ENCODE results near the gene CILP2. TPM values are rescaled to one million over a fixed set of nuclear protein-coding genes. Genes with fewer than 3 reads are reported as not detected.
A peak's percentile ranks its signal among the peaks of the same experiment; 100 is the strongest.

The CILP2 gene
- total RNA-seq, 4 donors from 2014 or later = 0.19 to 0.27 TPM; not detected in 2

DNA sequence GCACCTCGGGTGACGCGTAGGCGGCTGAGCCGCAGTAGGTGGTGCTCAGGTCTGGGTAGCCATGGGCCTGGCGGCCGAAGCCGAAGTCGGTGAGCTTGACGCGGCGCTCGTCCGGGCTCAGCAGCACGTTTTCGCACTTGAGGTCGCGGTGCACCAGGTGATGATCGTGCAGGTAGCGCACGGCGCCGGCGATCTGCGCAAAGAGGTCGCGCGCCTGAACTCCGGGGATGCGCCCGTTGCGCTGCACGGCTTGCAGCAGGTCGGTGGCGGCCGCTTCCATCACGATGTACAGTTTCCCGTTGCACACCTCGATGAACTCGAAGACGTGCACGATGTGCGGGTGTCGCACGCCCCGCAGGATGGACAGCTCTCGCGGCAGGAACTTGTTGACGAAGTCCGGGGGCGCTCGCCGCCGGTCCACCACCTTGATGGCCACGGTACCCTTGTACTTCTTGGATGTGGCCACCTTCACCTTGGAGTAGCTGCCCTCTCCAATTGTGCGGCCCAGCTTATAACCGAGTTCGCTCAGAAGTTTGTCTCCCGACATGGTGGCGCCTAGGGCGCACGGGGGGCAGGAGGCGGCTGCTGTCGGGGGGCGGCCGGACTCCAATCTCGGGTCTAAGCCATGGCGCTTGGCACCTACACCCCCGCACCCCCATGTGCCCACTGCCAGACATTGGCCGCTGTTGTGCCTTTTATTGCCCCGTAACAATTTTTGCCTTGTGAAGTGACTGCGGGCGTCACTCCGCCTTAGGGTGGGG, 23.0 kb upstream of the CILP2 start, which contains the start of gene TSSK6:
TSS of gene TSSK6 (minus strand) at position 668 of the 761 bp plus-strand sequence. CDS start at position 547, 121 bp downstream.
- TF ChIP-seq POLR2A (IDR thresholded peaks at IDR 0.05) (no peak), EP300 (IDR thresholded peaks at IDR 0.05) (no peak), POLR2AphosphoS5 (IDR thresholded peaks at IDR 0.05) (no peak)
- TF ChIP-seq, protein P1, sequence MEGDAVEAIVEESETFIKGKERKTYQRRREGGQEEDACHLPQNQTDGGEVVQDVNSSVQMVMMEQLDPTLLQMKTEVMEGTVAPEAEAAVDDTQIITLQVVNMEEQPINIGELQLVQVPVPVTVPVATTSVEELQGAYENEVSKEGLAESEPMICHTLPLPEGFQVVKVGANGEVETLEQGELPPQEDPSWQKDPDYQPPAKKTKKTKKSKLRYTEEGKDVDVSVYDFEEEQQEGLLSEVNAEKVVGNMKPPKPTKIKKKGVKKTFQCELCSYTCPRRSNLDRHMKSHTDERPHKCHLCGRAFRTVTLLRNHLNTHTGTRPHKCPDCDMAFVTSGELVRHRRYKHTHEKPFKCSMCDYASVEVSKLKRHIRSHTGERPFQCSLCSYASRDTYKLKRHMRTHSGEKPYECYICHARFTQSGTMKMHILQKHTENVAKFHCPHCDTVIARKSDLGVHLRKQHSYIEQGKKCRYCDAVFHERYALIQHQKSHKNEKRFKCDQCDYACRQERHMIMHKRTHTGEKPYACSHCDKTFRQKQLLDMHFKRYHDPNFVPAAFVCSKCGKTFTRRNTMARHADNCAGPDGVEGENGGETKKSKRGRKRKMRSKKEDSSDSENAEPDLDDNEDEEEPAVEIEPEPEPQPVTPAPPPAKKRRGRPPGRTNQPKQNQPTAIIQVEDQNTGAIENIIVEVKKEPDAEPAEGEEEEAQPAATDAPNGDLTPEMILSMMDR (IDR thresholded peaks at IDR 0.05) = no peak
- Histone ChIP-seq H3K27ac (peak within 1 kb of the TSS; percentile 43 to 91 (median 88)), H3K4me3 (peak within 1 kb of the TSS; percentile 63 to 82), H3K27me3 (no peaks in the 10 kb centered on the region), H3K9me3 (peaks cover 0 to 7% (median 0%) of the 10 kb centered on the region in 3 donors), H3K36me3 (peaks cover 0 to 11% of the 10 kb centered on the region in 2 donors), H3K4me1 (peaks cover 0 to 58% (median 14%) of the 10 kb centered on the region in 3 donors)
- WGBS, 2 donors (ENCODE audit: low coverage in 1 of 2) = 85% methylated on average over 14 of the region's 74 CpGs; no CpG with 5 or more reads in 1 of the 2 donors
- no peak for ATAC-seq

DNA sequence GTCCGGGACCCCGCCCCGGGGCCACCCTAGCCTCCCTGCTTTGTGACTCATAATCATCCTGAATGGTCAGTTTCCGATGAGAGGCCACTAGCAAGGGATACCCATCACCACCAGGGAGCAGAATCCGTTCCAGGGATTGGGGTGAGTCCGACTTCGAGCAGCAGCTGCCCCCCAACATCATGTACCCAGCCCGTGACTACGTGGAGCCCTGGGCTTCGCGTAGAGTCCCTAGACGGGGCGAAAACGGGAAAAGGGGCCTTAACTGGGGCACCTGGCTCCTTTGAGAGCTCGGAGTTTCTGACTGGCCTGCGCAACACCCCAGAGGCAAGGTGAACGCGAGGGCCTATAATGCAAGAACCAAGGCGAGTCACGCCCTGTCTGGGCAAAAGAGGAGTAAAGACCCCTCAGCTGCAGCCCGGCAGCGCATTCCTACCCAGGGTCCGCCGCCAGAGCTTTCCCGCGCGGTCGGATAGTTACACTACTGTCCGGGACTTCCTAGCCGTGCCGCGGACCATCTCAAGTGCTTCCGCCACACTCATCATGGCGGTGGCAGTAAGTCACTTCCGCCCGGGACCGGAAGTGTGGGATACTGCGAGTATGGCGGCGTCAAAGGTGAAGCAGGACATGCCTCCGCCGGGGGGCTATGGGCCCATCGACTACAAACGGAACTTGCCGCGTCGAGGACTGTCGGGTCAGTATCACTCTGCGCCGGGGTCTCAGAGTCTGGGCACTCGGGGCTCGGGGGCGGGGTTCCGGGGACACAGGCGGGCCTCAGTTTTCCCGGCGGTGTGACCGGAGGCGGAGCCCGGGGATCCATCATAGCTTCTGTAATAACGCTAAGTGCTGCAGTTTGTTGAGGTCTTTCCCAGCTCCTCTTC, 22.2 kb upstream of the CILP2 start, which contains the start of gene NDUFA13:
TSS of gene NDUFA13 (plus strand) at position 584 of the 878 bp plus-strand sequence. CDS start at position 598, 14 bp downstream.
- Histone ChIP-seq H3K27ac (peak within 1 kb of the TSS; percentile 43 to 91 (median 88)), H3K4me1 (peaks cover 0 to 58% (median 14%) of the 10 kb centered on the region in 3 donors), H3K36me3 (peaks cover 0 to 19% of the 10 kb centered on the region in 2 donors), H3K9me3 (peaks cover 0 to 7% (median 0%) of the 10 kb centered on the region in 3 donors), H3K4me3 (peak within 1 kb of the TSS; percentile 63 to 82), H3K27me3 (no peaks in the 10 kb centered on the region)
- WGBS, 2 donors (ENCODE audit: low coverage in 1 of 2) = 0 to 2% methylated on average over 11 to 17 of the region's 61 CpGs
- TF ChIP-seq, protein P1 (IDR thresholded peaks at IDR 0.05) = peak in 1 of 4 experiments; percentile 10
- peak; percentile 58 to 74 for TF ChIP-seq POLR2A (IDR thresholded peaks at IDR 0.05)
- TF ChIP-seq EP300 (IDR thresholded peaks at IDR 0.05) = no peak
- peak; percentile 100 for TF ChIP-seq POLR2AphosphoS5 (IDR thresholded peaks at IDR 0.05)
- peak; percentile 93 for ATAC-seq

DNA sequence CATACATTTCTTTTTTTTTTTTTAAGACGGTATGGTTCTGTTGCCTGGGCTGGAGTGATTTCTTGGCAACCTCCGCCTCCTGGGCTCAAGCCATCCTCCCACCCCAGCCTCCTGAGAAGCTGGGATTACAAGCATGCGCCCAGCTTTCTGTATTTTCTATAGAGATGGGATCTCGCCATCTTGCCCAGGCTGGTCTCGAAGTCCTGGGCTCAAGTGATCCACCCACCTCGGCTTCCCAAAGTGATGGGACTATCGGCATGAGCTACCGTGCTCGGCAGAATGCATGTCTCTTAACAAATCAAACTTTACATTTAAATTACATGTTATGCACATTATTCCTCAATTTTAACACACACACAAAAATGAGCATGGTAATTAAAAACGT, 20.8 kb upstream of the CILP2 start:
- H3K27ac ChIP-seq = no peak overlapping the region
- H3K4me3 ChIP-seq = peak overlapping the region in 1 of 2 donors; percentile 82
- TF ChIP-seq POLR2AphosphoS5 (IDR thresholded peaks at IDR 0.05) (no peak), POLR2A (IDR thresholded peaks at IDR 0.05) (no peak), EP300 (IDR thresholded peaks at IDR 0.05) (no peak)
- TF ChIP-seq, protein P1 (IDR thresholded peaks at IDR 0.05) = no peak
- ATAC-seq = no peak
- WGBS, 2 donors (ENCODE audit: low coverage in 1 of 2) = 45 to 60% methylated on average over 3 to 7 of the region's 10 CpGs
- peaks cover 0 to 7% (median 0%) of the 10 kb centered on the region in 3 donors for H3K9me3 ChIP-seq
- H3K36me3 ChIP-seq = peaks cover 0 to 23% of the 10 kb centered on the region in 2 donors
- H3K27me3 ChIP-seq = no peaks in the 10 kb centered on the region
- peaks cover 0 to 58% (median 14%) of the 10 kb centered on the region in 3 donors for H3K4me1 ChIP-seq

DNA sequence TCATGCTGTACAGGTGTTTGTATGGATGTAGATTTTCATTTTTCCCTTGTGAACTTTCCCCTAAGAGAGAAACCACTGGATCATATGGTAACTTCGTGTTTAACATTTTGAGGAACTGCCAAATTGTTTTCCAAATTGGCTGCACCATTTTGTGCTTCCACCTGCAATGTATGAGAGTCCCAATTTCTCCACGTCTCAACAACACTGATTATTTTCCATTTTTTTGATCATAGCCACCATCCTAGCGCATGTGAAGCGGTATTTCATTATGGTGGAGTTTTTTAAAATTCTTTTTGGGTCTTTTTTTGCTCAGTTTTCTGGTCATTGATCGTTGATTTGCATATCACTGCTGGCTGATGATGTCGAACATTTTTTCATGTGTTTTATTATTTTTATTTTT, 17.1 kb upstream of the CILP2 start:
- Histone ChIP-seq H3K9me3 (no peaks in the 10 kb centered on the region), H3K27me3 (no peaks in the 10 kb centered on the region), H3K27ac (no peak overlapping the region), H3K4me1 (peaks cover 0 to 47% (median 9%) of the 10 kb centered on the region in 3 donors), H3K36me3 (peaks cover 0 to 49% of the 10 kb centered on the region in 2 donors), H3K4me3 (no peak overlapping the region)
- ATAC-seq = no peak
- TF ChIP-seq POLR2A (IDR thresholded peaks at IDR 0.05) (no peak), EP300 (IDR thresholded peaks at IDR 0.05) (no peak), POLR2AphosphoS5 (IDR thresholded peaks at IDR 0.05) (no peak)
- TF ChIP-seq, protein P1 (IDR thresholded peaks at IDR 0.05) = no peak
- WGBS, 2 donors (ENCODE audit: low coverage in 1 of 2) = 20 to 77% methylated on average over 1 to 6 of the region's 6 CpGs
